Smooth muscle cell (in vitro differentiated cells): ENCODE data around the gene PHKB. TPM values are rescaled to one million over a fixed set of nuclear protein-coding genes. Genes with fewer than 3 reads are reported as not detected.
A peak's percentile ranks its signal among the peaks of the same experiment; 100 is the strongest.

ENCODE experiments used
- DNase-seq: peaks from one replicate; lab custom pipeline; 2025; ENCODE audit not compliant: unreplicated experiment; lab: John Stamatoyannopoulos, UW
- H2AFZ ChIP-seq: fragments of 200-600 bp; sonication (generic); 2 replicates; pipeline ENCODE4 v1.6.0; 2016; ENCODE audit warnings: antibody characterized with exemption, low read depth, mild to moderate bottlenecking
- H3F3A ChIP-seq: fragments of 200-600 bp; sonication (generic); 2 replicates; pipeline ENCODE4 v1.6.0; 2017; ENCODE audit warnings: antibody characterized with exemption, low read depth
- H3K27ac ChIP-seq: fragments of 200-600 bp; sonication (generic); 2 replicates; pipeline ENCODE4 v1.5.1; 2016; ENCODE audit warnings: low read depth, mild to moderate bottlenecking
- H3K27me3 ChIP-seq: fragments of 200-600 bp; sonication (generic); 2 replicates; pipeline ENCODE4 v1.6.1; 2016; ENCODE audit warnings: low read depth, mild to moderate bottlenecking
- H3K36me3 ChIP-seq: fragments of 200-600 bp; sonication (generic); 2 replicates; pipeline ENCODE4 v1.5.1; 2016; ENCODE audit warnings: low read depth
- H3K4me1 ChIP-seq: fragments of 200-600 bp; sonication (generic); 2 replicates; pipeline ENCODE4 v1.5.1; 2016; ENCODE audit warnings: low read depth
- H3K4me2 ChIP-seq: fragments of 200-600 bp; sonication (generic); 2 replicates; pipeline ENCODE4 v1.6.0; 2016; ENCODE audit warnings: mild to moderate bottlenecking
- H3K4me3 ChIP-seq: fragments of 200-600 bp; sonication (generic); 2 replicates; pipeline ENCODE4 v1.5.1; 2016; ENCODE audit warnings: mild to moderate bottlenecking
- H3K79me2 ChIP-seq: fragments of 200-600 bp; sonication (generic); 2 replicates; pipeline ENCODE4 v1.6.0; 2016; ENCODE audit warnings: low read depth, mild to moderate bottlenecking
- H3K9ac ChIP-seq: fragments of 200-600 bp; sonication (generic); 2 replicates; pipeline ENCODE4 v1.6.0; 2016; ENCODE audit warnings: low read depth
- H3K9me3 ChIP-seq: fragments of 200-600 bp; sonication (generic); replicated peaks from 2 replicates; pipeline ENCODE4 v1.5.1; 2016; ENCODE audit warnings: low read depth
- H4K20me1 ChIP-seq: fragments of 200-600 bp; sonication (generic); 2 replicates; pipeline ENCODE4 v1.6.0; 2016; ENCODE audit warnings: low read depth
- WGBS: methylation state at CpG from one replicate; pipeline ENCODE4 v1.1.7; 2016; ENCODE audit warnings: low lambda C conversion rate; 5-methylcytosine and 5-hydroxymethylcytosine counted together
- polyA plus RNA-seq: library from polyadenylated mRNA; unstranded; fragments of >200 nt; fragmentation: Nextera tagmentation; extraction: Ambion mirVana; gene quantifications from 2 replicates; pipeline ENCODE4 v1.2.1, GENCODE V29; 2016
- total RNA-seq: library from RNA; depleted of rRNA; stranded (reverse); fragments of >200 nt; gene quantifications from 2 replicates; pipeline ENCODE4 v1.2.3, GENCODE V29; 2014
- TF ChIP-seq, protein P1 (sequence below): fragments of 200-600 bp; sonication (generic); IDR thresholded peaks from 2 replicates; pipeline ENCODE4 v1.5.1; 2017; ENCODE audit warnings: borderline replicate concordance, mild to moderate bottlenecking, antibody characterized with exemption; ENCODE audit not compliant: insufficient read depth, poor library complexity, severe bottlenecking

Gene PHKB
- total and polyA plus RNA-seq, 2 experiments from 2014 or later: 11.4 to 30.3 TPM

DNA sequence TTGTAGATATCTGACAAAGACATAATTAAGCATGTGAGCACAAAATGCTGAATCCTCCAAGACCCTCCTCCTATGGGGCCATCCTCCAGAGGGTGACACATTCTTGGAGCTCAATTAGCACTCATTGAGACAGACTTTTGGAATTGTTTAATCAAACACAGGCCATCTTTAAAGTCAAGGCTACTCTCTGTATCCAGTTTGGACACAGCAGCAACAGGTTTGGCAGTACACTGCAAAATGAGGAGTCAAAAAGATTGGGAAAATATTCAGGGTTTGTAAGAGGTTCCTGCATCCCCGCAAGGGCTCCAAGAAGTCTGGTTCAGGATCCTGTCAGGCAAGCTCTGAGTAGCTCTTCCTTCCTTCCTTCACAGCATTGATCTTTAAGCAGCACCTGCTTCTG lies 1.5 kb upstream of the PHKB start:
- Histone ChIP-seq H3K27ac (no peak overlapping the region), H3K4me2 (peak overlapping the region; percentile 89), H3K9me3 (no peaks in the 10 kb centered on the region), H4K20me1 (no peaks in the 10 kb centered on the region), H3F3A (no peaks in the 10 kb centered on the region), H3K4me3 (peak overlapping the region; percentile 80), H3K4me1 (peaks cover 10% of the 10 kb centered on the region), H2AFZ (no peak overlapping the region), H3K79me2 (peaks cover 31% of the 10 kb centered on the region), H3K9ac (peak overlapping the region; percentile 99), H3K27me3 (no peaks in the 10 kb centered on the region), H3K36me3 (no peaks in the 10 kb centered on the region)
- 93% methylated on average over 1 of the region's 1 CpG for WGBS
- DNase-seq: no peak
- TF ChIP-seq, protein P1, sequence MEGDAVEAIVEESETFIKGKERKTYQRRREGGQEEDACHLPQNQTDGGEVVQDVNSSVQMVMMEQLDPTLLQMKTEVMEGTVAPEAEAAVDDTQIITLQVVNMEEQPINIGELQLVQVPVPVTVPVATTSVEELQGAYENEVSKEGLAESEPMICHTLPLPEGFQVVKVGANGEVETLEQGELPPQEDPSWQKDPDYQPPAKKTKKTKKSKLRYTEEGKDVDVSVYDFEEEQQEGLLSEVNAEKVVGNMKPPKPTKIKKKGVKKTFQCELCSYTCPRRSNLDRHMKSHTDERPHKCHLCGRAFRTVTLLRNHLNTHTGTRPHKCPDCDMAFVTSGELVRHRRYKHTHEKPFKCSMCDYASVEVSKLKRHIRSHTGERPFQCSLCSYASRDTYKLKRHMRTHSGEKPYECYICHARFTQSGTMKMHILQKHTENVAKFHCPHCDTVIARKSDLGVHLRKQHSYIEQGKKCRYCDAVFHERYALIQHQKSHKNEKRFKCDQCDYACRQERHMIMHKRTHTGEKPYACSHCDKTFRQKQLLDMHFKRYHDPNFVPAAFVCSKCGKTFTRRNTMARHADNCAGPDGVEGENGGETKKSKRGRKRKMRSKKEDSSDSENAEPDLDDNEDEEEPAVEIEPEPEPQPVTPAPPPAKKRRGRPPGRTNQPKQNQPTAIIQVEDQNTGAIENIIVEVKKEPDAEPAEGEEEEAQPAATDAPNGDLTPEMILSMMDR: no peak

- Histone ChIP-seq H4K20me1 (no peaks in the 10 kb centered on the region), H3K4me2 (peak overlapping the region; percentile 89), H3K27ac (peak overlapping the region; percentile 100), H3K4me1 (peaks cover 10% of the 10 kb centered on the region), H3K27me3 (no peaks in the 10 kb centered on the region), H2AFZ (peak overlapping the region; percentile 89), H3K36me3 (no peaks in the 10 kb centered on the region), H3K9ac (peak overlapping the region; percentile 99), H3K4me3 (peak overlapping the region; percentile 80), H3F3A (no peaks in the 10 kb centered on the region), H3K9me3 (no peaks in the 10 kb centered on the region), H3K79me2 (peaks cover 31% of the 10 kb centered on the region)
- DNase-seq: no peak
- TF ChIP-seq, protein P1: no peak
- 6% methylated on average over 4 of the region's 4 CpGs for WGBS
Observed at GRCh38 chr16:47460359-47460710, 796 bp upstream of the PHKB start.

GRCh38 chr16:47461598-47462266 lies 601 bp downstream of the PHKB start:
- no peaks in the 10 kb centered on the region for H4K20me1 ChIP-seq
- peak overlapping the region; percentile 80 for H3K4me3 ChIP-seq
- H3K4me1 ChIP-seq: peaks cover 10% of the 10 kb centered on the region
- TF ChIP-seq, protein P1: no peak
- no peaks in the 10 kb centered on the region for H3K27me3 ChIP-seq
- WGBS: 8% methylated on average over 17 of the region's 17 CpGs
- peak overlapping the region; percentile 100 for H3K27ac ChIP-seq
- peak overlapping the region; percentile 89 for H3K4me2 ChIP-seq
- no peaks in the 10 kb centered on the region for H3K9me3 ChIP-seq
- no peaks in the 10 kb centered on the region for H3K36me3 ChIP-seq
- H3K79me2 ChIP-seq: peaks cover 41% of the 10 kb centered on the region
- no peaks in the 10 kb centered on the region for H3F3A ChIP-seq
- H2AFZ ChIP-seq: peak overlapping the region; percentile 89
- DNase-seq: no peak
- H3K9ac ChIP-seq: peak overlapping the region; percentile 99
